Activated naive CD4-positive, alpha-beta T cell treated with Interleukin-2 at 50 U/mL for 16 hours (primary cell): ENCODE measurements around the gene NAGPA.

ENCODE experiments used
- DNase-seq: peaks from one replicate; pipeline ENCODE4 v3.0.0-alpha.2; 2020

Gene NAGPA

DNA sequence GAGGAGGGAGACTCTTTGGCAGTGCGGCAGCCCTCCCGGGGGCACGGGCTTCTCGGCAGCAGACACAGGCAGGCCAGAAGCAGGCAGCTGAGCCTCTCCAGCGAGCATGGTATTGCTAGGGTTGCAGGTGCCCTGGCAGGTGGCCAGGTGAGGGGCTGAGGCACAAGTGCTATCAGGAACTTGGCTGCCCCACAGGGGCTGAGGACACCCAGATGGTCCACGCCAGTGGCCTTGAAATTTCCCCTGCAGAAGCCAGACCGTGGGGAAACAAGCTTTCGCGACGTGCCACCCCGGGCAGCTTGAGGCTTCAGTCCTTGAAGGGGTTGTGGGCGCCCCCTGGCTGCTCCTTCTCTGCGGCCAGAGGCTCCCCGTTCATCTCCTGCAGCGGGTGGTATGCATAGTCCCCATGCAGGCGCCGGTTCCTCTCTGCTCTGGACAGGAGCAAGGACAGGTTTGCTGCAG lies 8.5 kb downstream of the NAGPA start:
- DNase-seq: no peak

DNA sequence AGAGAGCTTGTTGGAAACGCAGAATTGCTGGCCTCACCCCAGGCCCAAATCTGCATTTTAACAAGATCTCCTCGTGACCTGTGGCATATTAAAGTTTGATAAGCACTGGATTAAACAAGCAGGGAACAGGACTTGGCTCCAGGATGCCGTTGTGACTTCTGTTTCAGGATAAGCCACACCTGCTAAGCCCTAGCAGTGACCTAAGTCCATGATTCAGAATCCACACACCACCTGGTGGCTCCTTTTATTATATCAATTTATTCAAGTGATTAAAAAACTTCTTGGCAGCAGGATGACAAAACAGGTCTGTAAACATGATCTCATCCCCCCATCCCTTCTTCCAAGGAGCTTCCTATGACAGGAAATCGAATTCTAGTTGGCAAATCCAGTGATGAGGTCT lies 9.1 kb downstream of the NAGPA start:
- no peak for DNase-seq

DNA sequence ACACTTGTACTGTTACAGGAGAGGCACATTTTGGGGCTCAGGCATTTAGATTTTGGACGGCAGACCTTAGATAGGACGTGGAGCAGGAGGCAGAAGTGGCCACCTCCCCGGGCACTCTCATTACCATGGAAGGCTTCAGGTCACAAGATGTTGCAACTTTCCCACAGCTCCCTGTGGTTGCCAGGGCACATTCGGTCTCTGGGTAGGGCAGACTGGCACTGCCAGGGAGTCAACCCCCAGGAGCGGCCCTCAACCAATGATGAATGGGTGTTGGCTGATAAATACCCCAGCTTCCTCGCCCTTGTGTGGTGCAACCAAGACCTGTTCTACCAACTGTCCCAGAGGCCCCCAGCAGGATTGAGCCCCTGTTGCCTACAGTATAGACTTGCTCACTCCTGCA lies 11.2 kb downstream of the NAGPA start:
- DNase-seq: no peak

DNA sequence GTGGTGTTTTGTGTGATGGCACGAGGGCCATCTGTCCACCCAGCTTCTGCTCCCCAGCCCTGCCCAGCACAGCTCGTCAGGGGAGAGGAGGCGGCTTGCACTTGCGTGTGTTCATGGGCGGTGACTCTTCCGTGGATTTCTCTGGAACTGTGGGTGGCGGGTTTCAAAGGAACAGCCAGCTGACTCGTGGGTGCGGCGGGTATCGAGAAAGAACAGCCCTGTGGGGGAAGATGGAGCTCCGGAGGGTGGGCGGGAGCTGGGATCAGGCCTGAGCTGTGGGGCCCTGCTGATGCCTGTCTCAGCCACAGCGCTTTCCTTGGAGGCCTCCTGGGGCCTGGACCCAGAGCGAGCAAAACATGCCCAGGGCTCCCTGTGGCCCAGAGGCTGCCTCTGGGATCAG lies 13.2 kb downstream of the NAGPA start:
- DNase-seq: no peak

DNA sequence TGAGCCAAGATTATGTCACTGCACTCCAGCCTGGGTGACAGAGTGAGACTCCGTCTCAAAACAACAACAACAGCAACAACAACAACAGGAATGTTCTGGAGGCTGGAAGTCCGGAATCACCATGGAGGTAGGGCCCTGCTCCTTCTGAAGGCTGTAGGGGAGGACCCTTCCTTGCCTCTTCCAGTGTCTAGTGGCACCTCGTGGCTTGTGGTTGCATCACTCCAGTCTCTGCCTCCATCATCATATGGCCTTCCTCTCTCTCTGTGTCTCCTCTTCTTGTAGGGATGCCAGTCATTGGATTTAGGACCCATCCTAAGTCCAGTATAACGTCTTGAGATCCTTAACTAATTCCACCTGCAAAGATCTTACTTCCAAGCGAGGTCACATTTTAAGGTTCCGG lies 14.0 kb downstream of the NAGPA start:
- DNase-seq: no peak

DNA sequence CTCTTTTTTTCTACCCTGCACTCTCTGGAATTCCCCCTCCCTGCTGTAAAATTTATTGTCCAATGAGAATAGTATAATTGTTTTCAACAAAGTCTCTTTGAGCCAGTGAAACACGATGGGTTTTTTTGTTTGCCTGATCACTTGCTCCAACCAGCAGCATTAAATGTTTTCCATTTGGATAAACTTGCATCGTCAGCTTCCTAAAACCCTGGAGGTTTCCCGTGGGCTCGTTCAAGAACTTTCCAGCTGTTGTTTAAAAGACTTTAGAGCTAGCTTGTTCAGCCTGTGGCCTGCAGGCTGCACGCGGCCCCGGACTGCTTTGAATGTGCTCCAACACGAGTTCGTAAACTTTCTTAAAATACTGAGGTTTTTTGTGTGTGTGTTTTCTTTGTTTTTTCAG lies 14.9 kb downstream of the NAGPA start:
- no peak for DNase-seq

DNA sequence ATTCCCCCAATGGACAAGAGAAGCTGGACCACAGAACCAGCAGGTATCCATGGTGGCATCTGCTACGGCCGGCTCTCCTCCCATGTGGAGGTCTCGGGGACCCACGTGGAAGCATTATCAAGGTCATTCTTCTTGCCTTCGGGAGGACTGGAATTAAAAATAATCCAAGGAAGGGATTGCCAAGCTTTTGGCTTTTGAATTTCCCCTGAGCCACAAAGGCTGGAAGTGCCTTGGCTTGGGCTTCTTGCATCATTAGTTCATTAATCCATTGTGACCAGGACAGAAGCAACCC lies 16.1 kb downstream of the NAGPA start:
- DNase-seq: no peak

DNA sequence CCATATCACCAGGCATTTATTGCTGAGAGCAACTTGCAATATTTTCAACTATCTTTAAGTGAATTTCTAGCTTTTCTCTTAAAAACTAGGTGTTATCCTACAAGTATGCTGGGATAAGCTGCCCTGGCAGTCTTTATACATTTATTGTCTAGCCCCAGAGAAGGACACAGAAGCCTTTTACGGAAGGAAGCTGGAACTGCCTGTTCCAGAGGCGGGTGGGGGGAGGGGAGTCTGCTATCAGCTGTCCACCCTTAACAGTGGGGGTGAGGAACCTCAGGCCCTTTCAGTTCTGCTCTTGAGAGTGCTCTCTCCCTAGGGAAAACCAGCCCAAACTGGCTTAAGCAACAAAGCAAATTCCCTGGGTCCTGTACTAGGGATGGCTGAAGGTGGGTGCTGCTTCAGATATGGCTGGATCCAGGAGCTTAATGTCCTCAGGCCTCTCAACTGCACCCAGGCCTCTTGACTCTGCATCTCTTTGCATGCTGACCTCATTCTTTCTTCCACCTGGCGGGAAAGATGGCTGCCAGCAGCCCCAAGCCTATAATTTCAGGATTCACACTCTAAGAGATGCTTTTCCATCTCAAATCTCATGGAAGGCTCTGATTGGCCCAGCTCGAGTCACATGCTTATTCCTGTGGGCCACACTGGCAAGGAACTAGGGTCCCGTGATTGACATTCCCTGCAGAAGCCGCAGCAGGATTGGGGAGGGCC lies 16.6 kb downstream of the NAGPA start:
- no peak for DNase-seq

DNA sequence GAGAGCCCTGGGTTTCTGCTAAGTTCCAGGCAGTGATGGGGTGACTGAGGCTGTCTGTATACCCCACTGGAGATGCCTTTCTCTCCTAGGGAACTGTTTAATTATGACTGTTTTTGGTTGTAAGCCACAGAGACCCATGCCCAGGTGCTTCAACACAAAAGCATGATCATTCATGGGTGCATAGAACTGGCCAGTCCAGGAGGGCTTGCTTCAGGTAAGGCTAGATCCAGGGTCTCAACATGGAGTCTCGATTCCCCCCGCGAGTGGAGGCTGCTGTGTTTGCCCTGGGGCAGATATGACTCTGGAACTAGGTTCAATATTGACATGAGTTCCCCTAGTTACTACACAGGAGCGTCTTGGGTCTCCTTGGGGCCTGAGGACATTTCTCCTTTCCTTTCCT lies 17.8 kb downstream of the NAGPA start:
- no peak for DNase-seq

DNA sequence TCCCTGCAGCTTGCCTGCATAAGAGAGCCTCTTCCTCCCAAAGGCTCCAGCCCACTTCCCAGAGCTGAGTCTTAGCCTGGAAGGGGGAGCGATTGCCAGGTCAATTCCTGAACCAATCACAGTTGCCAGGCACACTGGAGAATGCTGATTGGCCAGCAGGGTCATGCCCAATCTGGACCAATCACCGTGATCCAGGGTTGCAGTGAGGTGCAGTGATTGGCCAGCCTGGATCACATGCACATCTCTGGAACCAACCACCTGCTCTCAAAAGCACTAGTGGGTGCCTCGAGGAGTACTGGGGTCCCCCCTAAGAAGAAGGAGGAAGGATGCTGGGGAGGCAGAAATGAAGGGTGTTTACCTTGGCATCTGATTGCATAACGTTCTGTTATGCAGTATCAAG lies 18.4 kb downstream of the NAGPA start:
- DNase-seq: no peak

DNA sequence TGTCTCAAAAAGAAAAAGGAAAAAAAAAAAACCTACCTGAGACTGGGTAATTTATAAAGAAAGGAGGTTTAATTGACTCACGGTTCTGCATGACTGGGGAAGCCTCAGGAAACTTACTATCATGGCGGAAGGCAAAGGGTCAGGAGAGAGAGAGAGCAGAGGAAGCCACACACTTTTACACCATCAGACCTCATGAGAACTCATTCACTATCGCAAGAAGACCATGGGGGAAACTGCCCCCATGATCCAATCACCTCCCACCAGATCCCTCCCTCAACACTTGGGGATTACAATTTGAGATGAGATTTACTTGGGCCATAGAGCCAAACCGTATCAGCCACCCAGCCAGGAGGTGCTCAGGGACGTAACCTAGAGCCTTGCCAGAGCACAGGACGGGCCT lies 20.8 kb downstream of the NAGPA start:
- no peak for DNase-seq

DNA sequence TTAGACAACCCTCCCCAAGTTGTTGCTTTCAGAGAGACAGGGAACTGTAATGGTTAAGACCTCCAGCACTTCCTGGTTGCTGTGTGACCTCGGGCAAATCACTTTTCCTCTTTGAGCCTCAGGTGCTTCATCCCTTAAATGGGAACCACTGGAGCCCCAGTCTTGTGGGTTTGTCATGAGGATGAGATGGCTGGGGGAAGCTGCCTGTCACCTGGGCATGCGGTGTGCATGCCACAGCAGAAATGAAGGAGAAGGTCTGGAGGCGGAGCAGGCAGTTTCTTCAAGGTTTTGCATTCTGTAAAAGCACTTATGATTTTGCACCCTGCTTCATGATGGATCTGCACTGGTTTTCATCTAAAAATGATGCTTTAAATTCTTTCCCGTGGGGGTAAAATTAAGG lies 22.1 kb downstream of the NAGPA start:
- DNase-seq: no peak

DNA sequence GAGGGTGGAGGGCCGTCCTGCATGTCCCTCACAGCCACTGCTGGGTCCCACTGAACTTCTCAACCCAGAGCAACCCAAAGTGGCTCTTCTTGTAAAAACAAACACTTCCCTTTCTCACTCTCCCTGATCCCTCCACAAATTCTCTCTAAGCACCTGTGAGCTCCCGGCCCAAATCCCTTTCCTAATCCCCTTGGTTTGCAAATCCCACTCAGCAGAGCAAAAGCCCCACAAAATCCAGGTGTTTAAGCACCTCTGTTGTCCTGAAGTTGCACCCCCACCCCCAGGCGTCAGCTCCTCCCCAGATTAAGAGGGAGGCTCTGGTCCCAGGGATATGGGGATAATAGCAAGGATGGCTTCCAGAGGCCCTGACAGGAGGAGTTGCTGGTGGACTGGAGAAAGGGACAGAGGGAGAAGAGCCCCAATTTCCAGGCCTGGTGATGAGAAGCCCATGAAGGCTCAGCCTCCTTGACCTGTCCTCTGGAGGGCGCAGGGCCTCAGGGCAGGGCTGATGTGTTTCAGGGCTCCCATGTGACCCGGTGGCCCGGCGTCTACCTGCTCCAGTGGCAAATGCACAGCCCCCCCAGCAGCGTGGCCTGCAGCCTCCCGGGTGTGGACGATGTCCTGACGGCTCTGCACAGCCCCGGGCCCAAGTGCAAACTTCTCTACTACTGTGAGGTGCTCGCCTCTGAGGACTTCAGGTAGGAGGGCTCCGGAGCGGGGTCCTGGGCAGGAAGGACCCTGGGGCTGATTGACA lies 23.0 kb downstream of the NAGPA start:
- no peak for DNase-seq

DNA sequence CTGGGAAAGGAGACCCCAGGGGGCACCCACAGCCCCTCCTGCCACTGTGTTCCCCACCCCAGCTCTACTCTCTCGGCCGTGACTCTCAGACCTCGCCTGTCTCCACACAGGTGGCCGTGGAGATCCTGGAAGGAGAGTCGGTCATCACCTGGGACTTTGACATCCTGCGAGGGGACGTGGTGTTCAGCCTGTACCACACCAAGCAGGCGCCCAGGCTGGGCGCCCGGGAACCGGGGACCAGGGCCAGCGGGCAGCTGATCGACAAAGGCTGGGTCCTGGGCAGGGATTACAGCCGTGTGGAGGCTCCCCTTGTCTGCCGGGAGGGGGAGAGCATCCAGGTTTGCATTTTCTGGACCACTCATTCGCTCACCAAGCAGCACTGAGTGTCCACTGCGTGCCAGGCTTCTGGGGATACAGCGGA lies 25.4 kb downstream of the NAGPA start:
- DNase-seq: no peak

DNA sequence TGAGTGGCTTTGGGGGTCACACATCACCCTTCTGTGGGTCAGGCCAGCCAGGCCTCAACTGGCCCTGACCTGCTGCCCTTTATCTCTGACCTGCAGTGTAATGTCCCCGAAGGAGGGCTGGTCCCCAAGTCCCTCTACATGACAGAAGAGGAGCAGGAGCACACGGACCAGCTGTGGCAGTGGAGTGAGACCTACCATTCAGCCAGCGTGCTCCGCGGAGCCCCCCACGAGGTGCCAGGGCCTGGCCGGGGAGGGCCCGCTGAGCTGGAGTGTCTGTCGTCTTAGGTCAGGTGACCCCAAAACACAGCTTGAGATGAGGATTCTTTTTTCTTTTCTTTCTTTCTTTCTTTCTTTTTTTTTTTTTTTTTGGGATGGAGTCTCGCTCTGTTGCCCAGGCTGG lies 26.5 kb downstream of the NAGPA start:
- DNase-seq: no peak

DNA sequence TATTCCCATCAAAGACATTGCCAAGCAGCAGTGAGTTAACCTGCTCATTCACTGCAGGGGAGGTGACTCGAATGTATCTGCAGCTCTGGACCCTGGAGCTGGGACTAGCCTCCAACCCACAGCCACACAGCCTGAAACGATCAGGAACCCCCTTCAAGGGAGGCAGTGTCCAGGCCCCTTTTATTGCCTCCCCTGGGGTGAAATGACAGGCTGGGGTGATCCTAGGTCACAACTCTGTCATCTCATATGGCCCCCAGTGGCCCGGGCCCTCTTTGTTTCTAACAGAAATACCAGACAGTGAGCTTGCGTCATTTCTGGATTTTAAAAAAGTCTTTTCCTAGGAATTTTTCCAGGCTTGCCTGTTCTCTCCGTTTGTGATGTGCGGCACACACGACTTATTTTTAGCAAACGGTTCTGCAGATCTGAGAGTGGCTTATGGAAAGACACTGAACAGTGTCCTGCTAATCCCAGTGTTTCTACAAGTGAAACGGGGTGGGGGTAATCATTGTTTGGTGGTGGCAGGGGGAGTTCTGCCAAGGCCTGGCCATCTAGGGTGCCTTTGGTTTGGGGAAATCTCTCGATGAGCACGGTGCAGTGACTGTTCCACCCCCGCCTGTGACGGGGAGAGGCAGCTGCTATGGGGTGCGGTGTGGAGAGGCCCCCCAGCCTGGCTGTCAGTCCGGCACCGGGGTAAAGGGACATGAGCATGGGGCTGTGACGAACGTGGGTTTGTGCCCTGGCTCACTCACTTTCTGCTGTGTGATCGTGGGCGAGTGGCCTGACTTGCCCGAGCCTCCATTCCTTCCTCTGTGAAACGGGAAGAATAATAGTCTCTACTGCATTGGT lies 27.2 kb downstream of the NAGPA start:
- DNase-seq: no peak

DNA sequence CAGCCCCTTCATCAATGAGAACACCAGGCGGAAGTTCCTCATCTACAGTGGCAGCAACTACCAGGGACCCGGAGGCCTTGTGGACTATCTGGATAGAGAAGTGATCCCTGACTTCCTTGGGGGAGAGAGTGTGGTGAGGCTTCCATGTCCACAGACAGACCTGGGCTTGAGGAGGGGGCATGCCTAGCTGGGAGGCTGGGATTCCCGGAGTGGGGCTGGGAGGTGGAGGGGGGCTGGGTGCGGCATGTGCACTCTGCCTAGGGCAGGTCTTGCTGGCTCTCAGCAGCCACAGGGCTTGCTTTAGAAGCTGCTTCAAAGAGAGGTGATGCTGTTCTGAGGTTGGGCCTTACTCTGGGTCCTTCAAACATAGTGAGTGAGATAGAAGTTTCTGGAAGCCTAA lies 27.8 kb downstream of the NAGPA start:
- no peak for DNase-seq

DNA sequence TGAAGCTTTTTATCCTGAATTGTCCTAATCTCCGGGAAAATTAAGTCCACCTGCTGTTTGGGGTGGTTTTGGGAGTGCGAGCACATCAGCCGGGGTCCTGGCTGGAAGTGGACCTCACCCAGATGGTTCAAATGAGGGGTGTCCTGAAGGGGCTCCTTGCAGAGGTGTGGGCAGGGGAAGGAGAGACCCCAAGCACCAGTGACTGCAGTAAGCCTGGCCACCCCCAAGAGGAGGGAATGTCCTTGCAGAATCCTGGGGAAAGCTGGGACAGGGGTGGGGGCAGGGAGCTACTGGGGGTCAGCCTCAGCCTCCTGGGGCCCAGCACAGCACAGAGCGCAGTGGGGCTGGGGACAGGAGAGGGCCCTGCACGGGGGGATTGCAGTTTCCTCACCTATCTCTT lies 29.4 kb downstream of the NAGPA start:
- no peak for DNase-seq

DNA sequence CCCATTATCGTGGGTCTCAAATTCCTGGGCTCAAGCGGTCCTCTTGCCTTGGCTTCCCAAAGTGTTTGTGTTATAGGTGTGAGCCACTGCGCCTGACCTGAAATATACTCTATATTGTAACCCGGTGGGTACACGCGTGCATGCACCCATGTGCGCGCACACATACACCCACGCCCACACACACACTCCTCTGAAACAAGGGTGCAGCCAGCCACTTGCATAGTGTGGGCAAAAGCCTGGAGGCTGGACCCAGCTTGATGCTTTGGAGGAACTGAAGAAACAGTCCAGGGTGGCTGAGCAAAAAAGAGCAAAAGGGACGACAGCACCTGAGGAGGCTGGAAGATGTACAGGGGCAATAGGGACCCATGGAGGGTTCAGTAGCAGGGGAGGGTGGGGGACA lies 29.9 kb downstream of the NAGPA start:
- no peak for DNase-seq

DNA sequence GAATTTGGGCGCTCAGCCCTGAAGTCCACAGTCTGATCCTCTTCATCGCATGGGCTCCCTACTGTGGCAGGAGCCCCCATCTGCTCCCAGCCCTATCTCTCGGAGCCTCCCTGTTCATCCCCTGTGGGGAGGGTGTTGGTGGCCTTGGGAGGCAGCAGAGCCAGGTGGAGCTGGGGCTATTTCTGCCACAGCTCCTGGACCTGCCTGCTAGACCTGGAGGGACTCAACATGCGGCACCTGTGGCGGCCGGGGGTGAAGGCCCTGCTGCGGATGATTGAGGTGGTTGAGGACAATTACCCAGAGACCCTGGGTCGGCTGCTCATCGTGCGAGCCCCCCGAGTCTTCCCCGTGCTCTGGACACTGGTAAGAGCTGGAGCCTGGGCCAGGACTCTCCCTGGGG lies 30.5 kb downstream of the NAGPA start:
- DNase-seq: no peak

DNA sequence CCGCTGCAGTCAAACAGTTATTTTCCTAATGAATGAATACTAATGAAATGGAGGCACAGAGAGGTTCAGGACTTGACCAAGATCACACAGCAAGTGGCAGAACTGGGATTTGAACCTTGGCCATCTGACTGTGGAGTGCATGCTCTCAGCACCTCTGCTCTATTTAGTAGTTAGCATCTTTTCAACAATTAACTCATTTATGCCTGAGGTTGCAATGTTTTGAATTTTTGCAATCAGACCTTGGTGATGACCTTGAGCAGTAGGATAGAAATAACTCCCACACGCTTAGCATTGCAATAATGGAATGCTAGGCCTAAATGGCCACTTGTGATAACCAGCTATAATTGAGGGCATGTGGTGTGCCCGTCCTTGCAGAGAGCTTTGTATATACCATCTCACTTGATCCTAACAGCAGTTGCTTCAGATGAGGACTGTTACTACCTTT lies 31.0 kb downstream of the NAGPA start:
- no peak for DNase-seq

DNA sequence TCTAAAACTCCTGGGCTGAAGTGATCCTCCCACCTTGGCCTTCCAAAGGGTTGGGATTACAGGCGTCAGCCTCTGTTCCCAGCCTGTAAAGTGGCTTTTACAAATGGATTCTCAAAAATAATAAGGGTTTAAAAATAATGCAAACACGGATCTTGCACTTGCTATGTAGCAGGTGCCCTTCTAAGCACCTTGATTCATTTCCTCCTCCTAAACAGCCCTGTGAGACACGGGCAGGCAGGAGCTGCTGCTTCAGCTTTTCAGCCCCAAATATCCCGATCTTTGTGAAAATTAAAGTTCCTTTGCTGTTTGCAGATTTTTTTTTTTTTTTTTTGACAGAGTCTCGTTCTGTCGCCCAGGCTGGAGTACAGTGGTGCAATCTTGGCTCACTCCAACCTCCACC lies 31.7 kb downstream of the NAGPA start:
- no peak for DNase-seq

DNA sequence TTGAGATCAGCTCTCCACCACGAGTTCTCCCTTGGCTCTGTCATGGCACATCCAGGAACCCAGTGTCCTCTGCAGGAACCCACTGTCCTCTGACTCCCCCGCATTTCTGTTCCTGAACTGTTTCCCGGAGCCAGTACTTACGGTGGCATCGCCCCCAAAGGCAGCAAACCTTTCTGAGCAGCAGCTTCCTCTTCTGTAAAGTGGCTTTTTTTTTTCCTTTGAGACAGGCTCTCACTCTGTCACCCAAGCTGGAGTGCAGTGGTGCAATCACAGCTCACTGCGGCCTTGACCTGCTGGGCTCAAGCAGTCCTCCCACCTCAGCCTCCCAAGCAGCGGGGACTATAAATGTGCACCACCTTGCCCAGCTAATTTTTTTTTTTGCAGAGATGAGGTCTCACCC lies 32.2 kb downstream of the NAGPA start:
- no peak for DNase-seq

DNA sequence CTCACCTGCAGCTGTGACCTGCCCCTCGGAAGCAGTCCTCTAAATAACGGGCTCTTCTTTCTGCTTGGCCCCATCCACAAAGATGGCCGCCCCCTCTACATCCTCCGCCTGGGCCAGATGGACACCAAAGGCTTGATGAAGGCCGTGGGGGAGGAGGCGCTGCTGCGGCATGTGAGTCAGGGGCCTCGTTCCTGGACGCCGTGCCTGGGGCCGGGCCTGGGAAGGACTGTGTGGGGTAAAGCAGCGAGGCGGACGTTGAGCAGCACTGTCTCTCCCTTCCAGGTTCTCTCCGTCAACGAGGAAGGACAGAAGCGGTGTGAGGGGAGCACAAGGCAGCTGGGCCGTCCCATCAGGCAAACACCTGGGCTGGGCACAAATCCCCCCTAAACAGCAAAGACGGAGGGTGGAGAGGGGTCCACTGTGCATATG lies 33.1 kb downstream of the NAGPA start:
- no peak for DNase-seq
